IPS-NIHi11 (cell line): ENCODE results near the gene RBM33.

Experiments used
- DNase-seq: peaks from one replicate; pipeline ENCODE4 v3.0.0; 2012; ENCODE audit warnings: mixed read lengths, low spot score

The RBM33 gene

GRCh38 chr7:155624412-155624811 lies 20.0 kb upstream of the RBM33 start:
- no peak for DNase-seq

GRCh38 chr7:155625557-155625956 lies 18.9 kb upstream of the RBM33 start:
- DNase-seq = no peak

- no peak for DNase-seq
Observed at GRCh38 chr7:155629171-155629570, 15.3 kb upstream of the RBM33 start.

- DNase-seq = no peak
Observed at GRCh38 chr7:155631155-155631554, 13.3 kb upstream of the RBM33 start.

- DNase-seq = no peak
Observed at GRCh38 chr7:155635817-155636216, 8.6 kb upstream of the RBM33 start.

- no peak for DNase-seq
Observed at GRCh38 chr7:155637155-155637554, 7.3 kb upstream of the RBM33 start.

- DNase-seq = no peak
Observed at GRCh38 chr7:155638366-155638765, 6.1 kb upstream of the RBM33 start.

- no peak for DNase-seq
Observed at GRCh38 chr7:155639958-155640520, 4.4 kb upstream of the RBM33 start.

GRCh38 chr7:155640629-155641028 lies 3.8 kb upstream of the RBM33 start:
- no peak for DNase-seq

GRCh38 chr7:155643804-155644177 lies 670 bp upstream of the RBM33 start:
- DNase-seq = peak; percentile 79

GRCh38 chr7:155644971-155645509 lies 579 bp downstream of the RBM33 start:
- peak; percentile 45 for DNase-seq

GRCh38 chr7:155645662-155646061 lies 1.2 kb downstream of the RBM33 start:
- DNase-seq = no peak

- DNase-seq = no peak
Observed at GRCh38 chr7:155646669-155647068, 2.2 kb downstream of the RBM33 start.

- no peak for DNase-seq
Observed at GRCh38 chr7:155647302-155647701, 2.8 kb downstream of the RBM33 start.

GRCh38 chr7:155647734-155648133 lies 3.3 kb downstream of the RBM33 start:
- DNase-seq = no peak

- DNase-seq = no peak
Observed at GRCh38 chr7:155648752-155649339, 4.4 kb downstream of the RBM33 start.

- no peak for DNase-seq
Observed at GRCh38 chr7:155649588-155649987, 5.1 kb downstream of the RBM33 start.

GRCh38 chr7:155652156-155653114 lies 8.0 kb downstream of the RBM33 start:
- DNase-seq = no peak

- DNase-seq = no peak
Observed at GRCh38 chr7:155653803-155654202, 9.3 kb downstream of the RBM33 start.

- DNase-seq = no peak
Observed at GRCh38 chr7:155656891-155657290, 12.4 kb downstream of the RBM33 start.

- DNase-seq = no peak
Observed at GRCh38 chr7:155660059-155660757, 15.7 kb downstream of the RBM33 start.

GRCh38 chr7:155660758-155661093 lies 16.3 kb downstream of the RBM33 start:
- DNase-seq = no peak
